Measurements from ENCODE around the gene DUSP1. TPM values are rescaled to one million over a fixed set of nuclear protein-coding genes. Genes with fewer than 3 reads are reported as not detected.

The DUSP1 gene
- total and polyA plus RNA-seq, 9 donors: 38.0 to 167 (median 93.5) TPM

DNA sequence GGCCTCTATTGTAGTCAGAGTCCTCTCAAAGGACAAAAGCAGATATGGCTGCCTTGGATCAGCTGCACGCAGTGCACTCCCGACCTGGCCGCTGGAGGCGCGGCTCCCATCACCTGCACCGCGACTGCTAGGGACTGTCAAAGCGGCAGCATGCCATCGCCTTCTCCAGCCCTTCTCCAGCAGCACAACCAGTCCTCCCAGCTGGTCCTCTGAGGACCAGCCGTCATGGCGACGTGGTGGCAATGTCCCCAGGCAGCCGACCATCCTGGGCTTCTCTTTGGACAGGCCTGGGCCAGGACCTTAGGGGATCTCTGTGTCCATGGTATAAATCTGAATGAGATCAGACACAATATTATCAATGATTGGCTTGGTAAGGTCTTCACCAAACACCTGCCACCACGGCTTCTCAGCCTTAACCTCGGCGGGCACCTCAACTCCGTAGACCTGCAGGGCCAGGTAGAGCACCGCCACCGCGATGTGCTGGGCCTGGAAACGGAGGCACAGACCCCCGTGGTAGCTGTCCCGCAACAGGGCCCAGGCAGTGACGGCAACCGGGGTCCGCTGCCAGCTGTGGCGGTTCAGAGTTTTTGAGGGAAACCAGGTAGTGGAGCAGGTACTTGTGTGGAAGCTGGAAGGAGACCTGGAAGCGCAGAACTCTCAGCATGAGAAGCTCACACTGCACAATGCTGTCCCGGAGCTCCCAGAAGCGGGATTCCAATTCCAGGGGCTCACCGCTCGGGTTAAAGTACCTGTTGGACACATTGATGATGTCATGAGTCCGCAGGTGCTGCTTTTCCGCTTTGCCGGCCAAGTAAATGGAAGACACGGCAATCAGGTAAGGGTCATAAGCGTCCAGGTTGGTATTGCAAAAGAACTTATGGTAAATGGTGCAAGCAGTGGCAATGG lies 8.5 kb downstream of the DUSP1 start:
- Histone ChIP-seq H3K36me3 (ENCODE audit: control insufficient read depth, insufficient read depth, low read length) (peaks cover 3% of the 10 kb centered on the region), H3K27me3 (ENCODE audit: control insufficient read depth, insufficient read depth, low read length) (no peaks in the 10 kb centered on the region), H3K9me3 (replicated peaks; ENCODE audit: control insufficient read depth, low read depth, low read length) (peaks cover 2% of the 10 kb centered on the region), H3K27ac (ENCODE audit: low read length) (no peak overlapping the region), H3K4me3 (ENCODE audit: low read length) (no peak overlapping the region), H3K4me1 (ENCODE audit: control insufficient read depth, insufficient read depth, low read length) (peaks cover 40% of the 10 kb centered on the region)
- 95% methylated on average over 26 of the region's 37 CpGs for WGBS (ENCODE audit: insufficient coverage)
- DNase-seq: no peak

DNA sequence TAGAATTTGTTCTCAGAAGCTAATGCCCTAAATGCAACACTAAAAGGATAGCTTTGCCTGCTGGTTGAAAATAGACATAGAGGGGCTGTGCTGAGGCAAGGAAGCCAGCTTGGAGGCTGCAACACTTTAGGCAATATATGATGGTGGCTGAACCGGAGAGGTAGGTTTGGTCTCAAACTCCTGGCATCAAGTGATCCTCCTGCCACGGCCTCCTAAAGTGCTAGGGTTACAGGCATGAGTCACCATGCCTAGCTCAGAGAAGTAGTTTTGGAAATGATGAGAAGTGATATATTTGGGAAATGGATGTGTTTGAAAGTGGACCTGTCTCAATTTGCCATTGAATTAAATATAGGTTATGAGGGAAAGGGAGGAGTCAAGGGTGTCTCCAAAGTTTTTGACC lies 10.0 kb downstream of the DUSP1 start:
- peaks cover 2% of the 10 kb centered on the region for H3K9me3 ChIP-seq (replicated peaks; ENCODE audit: control insufficient read depth, low read depth, low read length)
- H3K36me3 ChIP-seq (ENCODE audit: control insufficient read depth, insufficient read depth, low read length): no peaks in the 10 kb centered on the region
- 83% methylated on average over 2 of the region's 2 CpGs for WGBS (ENCODE audit: insufficient coverage)
- H3K27me3 ChIP-seq (ENCODE audit: control insufficient read depth, insufficient read depth, low read length): no peaks in the 10 kb centered on the region
- no peak overlapping the region for H3K27ac ChIP-seq (ENCODE audit: low read length)
- no peak overlapping the region for H3K4me3 ChIP-seq (ENCODE audit: low read length)
- DNase-seq: no peak
- H3K4me1 ChIP-seq (ENCODE audit: control insufficient read depth, insufficient read depth, low read length): peaks cover 26% of the 10 kb centered on the region

DNA sequence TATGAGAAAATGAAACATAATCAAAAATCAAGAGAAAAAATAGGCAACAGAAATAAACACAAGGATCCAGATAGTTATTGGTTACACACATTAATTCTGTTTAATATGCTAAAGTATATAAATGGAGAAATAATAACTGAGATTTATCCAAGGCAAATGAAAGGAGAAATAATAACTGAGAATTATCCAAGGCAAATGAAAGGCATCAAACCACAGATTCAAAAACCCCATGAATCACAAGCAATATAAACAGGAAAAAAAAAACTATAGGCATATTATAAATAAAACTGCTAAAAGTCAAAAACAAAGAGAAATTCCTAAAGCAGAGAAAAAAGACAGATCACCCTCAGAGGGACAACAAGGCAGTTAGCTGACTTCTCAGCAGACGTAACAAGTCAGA lies 10.9 kb downstream of the DUSP1 start:
- H3K27me3 ChIP-seq (ENCODE audit: control insufficient read depth, insufficient read depth, low read length): no peaks in the 10 kb centered on the region
- H3K9me3 ChIP-seq (replicated peaks; ENCODE audit: control insufficient read depth, low read depth, low read length): peaks cover 5% of the 10 kb centered on the region
- H3K4me3 ChIP-seq (ENCODE audit: low read length): no peak overlapping the region
- no peak overlapping the region for H3K27ac ChIP-seq (ENCODE audit: low read length)
- H3K36me3 ChIP-seq (ENCODE audit: control insufficient read depth, insufficient read depth, low read length): no peaks in the 10 kb centered on the region
- H3K4me1 ChIP-seq (ENCODE audit: control insufficient read depth, insufficient read depth, low read length): peaks cover 18% of the 10 kb centered on the region
- WGBS (ENCODE audit: insufficient coverage): no CpG with 5 or more reads among the region's 1 CpG
- no peak for DNase-seq

DNA sequence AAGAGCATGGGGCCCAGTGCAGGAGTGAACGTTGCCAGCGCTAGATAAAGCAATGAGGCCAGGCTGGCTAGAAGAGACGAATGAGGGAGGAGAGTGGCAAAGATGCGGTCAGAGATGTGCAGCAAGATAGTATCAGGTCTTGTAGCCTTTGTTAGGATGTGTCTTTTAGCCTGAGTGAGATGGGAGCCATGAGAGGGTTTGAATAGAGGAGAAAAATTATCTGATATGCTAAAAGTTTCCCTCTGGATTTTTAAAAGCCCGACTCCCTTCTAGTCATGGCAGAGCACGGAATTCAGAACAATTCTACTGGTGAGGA lies 12.2 kb downstream of the DUSP1 start:
- Histone ChIP-seq H3K27me3 (ENCODE audit: control insufficient read depth, insufficient read depth, low read length) (no peaks in the 10 kb centered on the region), H3K9me3 (replicated peaks; ENCODE audit: control insufficient read depth, low read depth, low read length) (peaks cover 9% of the 10 kb centered on the region), H3K27ac (ENCODE audit: low read length) (peak overlapping the region; percentile 32), H3K36me3 (ENCODE audit: control insufficient read depth, insufficient read depth, low read length) (no peaks in the 10 kb centered on the region), H3K4me1 (ENCODE audit: control insufficient read depth, insufficient read depth, low read length) (peaks cover 12% of the 10 kb centered on the region), H3K4me3 (ENCODE audit: low read length) (no peak overlapping the region)
- DNase-seq: no peak
- WGBS (ENCODE audit: insufficient coverage): 65% methylated on average over 5 of the region's 6 CpGs

DNA sequence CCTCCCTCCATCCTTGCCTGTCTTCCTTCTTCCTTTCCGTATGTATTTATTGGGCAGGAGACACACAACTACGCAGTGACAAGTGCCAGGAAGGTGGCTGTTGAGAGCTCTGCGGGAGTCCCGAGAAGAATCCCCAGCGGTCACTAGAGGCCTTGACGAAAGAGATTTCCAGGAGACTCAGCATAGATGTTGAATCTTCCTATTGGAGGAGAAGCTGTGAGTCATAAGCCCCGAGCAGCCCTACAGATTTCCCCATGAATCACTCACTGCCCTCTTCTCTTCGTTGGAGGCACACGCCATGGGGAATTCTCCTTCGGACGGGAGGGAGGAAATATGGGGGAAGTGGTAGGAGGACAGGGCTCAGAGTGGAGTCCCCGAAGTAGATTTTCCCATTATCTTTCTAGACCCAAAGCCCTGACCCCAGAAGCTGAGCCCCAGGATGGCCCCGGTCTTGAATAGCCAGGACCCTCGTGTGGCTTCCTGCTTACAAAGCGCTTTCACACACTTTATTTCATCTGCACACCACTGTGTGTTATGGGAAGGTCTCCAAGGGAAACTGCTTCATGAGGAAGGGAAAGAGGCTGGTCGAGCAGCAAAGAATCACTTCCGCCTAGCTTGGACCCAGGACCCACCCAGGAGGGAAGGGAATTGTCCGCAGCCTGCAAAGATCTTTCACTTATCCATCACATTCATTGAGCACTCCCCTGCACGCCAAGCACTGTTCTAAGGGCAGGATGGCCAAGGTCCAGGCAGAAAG lies 12.7 kb downstream of the DUSP1 start:
- H3K36me3 ChIP-seq (ENCODE audit: control insufficient read depth, insufficient read depth, low read length): no peaks in the 10 kb centered on the region
- H3K27ac ChIP-seq (ENCODE audit: low read length): peak overlapping the region; percentile 32
- WGBS (ENCODE audit: insufficient coverage): 33% methylated on average over 2 of the region's 19 CpGs
- peaks cover 9% of the 10 kb centered on the region for H3K9me3 ChIP-seq (replicated peaks; ENCODE audit: control insufficient read depth, low read depth, low read length)
- H3K4me3 ChIP-seq (ENCODE audit: low read length): no peak overlapping the region
- H3K27me3 ChIP-seq (ENCODE audit: control insufficient read depth, insufficient read depth, low read length): no peaks in the 10 kb centered on the region
- H3K4me1 ChIP-seq (ENCODE audit: control insufficient read depth, insufficient read depth, low read length): peaks cover 12% of the 10 kb centered on the region
- DNase-seq: peak; percentile 68

DNA sequence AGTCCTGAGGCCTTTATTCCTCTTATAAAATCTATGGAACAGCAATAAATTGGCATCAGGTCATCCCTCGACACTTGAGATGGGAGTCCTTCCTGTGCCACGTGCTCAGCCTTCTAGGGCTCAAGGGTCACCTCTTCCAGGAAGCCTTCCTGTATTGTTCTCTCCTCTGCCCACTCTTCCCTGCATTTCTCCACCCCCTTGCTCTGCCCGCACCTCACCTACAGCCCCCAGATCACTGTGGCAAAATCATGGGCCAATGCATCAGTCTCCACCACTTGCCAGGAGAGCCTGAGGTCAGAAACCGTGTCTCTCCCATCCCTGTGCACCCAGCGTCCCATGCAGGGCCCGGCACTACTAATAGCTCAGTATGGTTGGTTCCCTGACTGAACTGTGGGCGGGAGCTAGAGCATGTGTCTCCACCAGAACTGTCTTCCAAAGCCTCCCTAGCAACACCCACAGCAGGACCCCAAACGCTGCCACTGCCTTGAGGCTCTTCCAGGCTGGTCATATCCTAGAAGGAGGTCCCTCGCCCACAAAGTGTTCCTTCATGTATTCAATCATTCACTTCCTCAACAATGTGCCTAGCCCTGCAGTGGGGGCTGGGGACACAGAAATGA lies 13.5 kb downstream of the DUSP1 start:
- H3K36me3 ChIP-seq (ENCODE audit: control insufficient read depth, insufficient read depth, low read length): no peaks in the 10 kb centered on the region
- H3K4me1 ChIP-seq (ENCODE audit: control insufficient read depth, insufficient read depth, low read length): peaks cover 12% of the 10 kb centered on the region
- peaks cover 9% of the 10 kb centered on the region for H3K9me3 ChIP-seq (replicated peaks; ENCODE audit: control insufficient read depth, low read depth, low read length)
- H3K27ac ChIP-seq (ENCODE audit: low read length): peak overlapping the region; percentile 32
- no peaks in the 10 kb centered on the region for H3K27me3 ChIP-seq (ENCODE audit: control insufficient read depth, insufficient read depth, low read length)
- no peak for DNase-seq
- WGBS (ENCODE audit: insufficient coverage): 78% methylated on average over 8 of the region's 9 CpGs
- H3K4me3 ChIP-seq (ENCODE audit: low read length): no peak overlapping the region

DNA sequence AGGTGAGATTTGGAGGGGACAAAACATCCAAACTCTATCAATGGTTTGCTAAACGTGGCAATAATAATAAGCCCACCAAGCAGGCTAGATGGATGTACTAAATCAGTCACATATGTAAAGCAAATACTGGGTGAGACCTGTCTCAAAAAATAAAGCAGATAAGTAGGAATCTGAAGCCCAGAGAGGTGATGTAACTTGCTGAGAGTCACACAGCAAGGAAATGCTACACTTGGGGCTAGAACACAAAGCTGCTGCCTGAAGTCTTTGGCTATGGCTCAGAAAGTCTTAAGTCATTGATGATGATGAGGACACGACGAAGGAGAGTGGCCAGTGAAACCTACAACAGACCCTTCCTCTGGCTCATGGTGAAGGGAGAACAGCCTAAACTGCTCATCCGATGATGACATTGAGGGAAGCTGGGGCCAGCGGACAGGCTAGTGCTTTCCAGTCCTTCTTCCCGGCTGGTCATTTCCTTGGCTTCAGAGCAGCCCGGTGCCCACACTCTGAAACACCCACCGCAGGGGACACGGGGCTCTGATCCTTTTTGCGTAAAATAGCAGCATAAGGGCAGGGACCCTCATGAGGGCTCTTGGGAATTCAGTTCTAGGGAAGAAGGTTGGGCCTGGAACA lies 14.1 kb downstream of the DUSP1 start:
- peaks cover 9% of the 10 kb centered on the region for H3K9me3 ChIP-seq (replicated peaks; ENCODE audit: control insufficient read depth, low read depth, low read length)
- WGBS (ENCODE audit: insufficient coverage): 71% methylated on average over 8 of the region's 10 CpGs
- no peak overlapping the region for H3K27ac ChIP-seq (ENCODE audit: low read length)
- no peaks in the 10 kb centered on the region for H3K36me3 ChIP-seq (ENCODE audit: control insufficient read depth, insufficient read depth, low read length)
- H3K4me3 ChIP-seq (ENCODE audit: low read length): no peak overlapping the region
- peaks cover 12% of the 10 kb centered on the region for H3K4me1 ChIP-seq (ENCODE audit: control insufficient read depth, insufficient read depth, low read length)
- no peak for DNase-seq
- no peaks in the 10 kb centered on the region for H3K27me3 ChIP-seq (ENCODE audit: control insufficient read depth, insufficient read depth, low read length)

DNA sequence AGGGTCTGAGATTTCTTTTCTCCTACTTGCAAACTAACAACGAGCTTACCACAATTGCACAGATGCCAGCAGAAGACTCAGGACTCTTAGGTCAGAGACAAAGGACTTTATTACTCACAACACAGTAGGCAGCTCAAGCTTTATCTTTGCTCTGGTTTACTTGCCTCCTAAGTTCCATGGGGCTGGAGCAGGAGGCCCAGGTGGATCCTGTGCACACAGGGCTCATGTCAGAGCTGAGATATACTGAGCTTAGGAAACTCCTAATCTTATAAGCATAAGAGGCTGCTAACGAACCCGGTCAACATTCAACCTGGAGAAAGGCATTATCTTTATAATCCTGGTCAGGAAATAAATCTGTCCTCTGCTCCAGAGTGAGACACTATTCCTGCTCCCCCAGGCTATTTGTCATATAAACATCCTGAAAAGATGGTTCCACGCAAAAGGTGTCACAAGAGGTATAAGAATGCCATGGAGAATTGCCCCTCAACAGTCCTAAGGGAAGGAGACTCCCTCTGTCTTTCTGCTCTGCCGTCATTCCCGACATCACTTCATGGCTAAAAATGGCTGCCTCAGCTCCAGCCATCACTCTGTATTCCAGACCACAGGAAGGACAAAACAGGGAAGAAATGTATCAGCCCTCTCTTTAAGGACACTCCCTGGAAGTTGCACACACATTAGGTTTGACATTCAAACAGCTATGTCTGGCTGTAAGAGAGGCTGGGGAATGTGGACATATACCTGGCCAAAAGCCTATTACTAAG lies 16.2 kb downstream of the DUSP1 start:
- H3K4me3 ChIP-seq (ENCODE audit: low read length): no peak overlapping the region
- no peaks in the 10 kb centered on the region for H3K27me3 ChIP-seq (ENCODE audit: control insufficient read depth, insufficient read depth, low read length)
- 50% methylated on average over 1 of the region's 6 CpGs for WGBS (ENCODE audit: insufficient coverage)
- peaks cover 26% of the 10 kb centered on the region for H3K4me1 ChIP-seq (ENCODE audit: control insufficient read depth, insufficient read depth, low read length)
- H3K36me3 ChIP-seq (ENCODE audit: control insufficient read depth, insufficient read depth, low read length): no peaks in the 10 kb centered on the region
- H3K27ac ChIP-seq (ENCODE audit: low read length): no peak overlapping the region
- H3K9me3 ChIP-seq (replicated peaks; ENCODE audit: control insufficient read depth, low read depth, low read length): peaks cover 8% of the 10 kb centered on the region
- DNase-seq: no peak

DNA sequence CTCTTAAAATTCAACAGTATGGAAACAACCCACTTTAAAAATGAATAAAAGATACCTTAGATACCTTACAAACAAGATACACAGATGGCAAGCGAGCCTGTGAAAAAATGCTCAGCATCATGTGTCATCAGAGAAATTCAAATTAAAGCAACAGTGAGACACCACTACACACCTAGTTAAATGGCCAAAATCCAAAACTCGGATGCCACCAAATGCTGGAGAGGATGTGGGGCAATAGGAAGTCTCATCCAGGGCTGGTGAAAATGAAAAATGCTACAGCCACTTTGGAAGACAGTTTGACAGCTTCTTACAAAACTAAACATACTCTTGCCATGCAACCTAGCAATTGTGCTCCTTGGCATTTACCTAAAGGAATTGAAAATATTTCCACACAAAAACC lies 17.9 kb downstream of the DUSP1 start:
- peaks cover 37% of the 10 kb centered on the region for H3K4me1 ChIP-seq (ENCODE audit: control insufficient read depth, insufficient read depth, low read length)
- H3K36me3 ChIP-seq (ENCODE audit: control insufficient read depth, insufficient read depth, low read length): no peaks in the 10 kb centered on the region
- no CpG with 5 or more reads among the region's 2 CpGs for WGBS (ENCODE audit: insufficient coverage)
- no peaks in the 10 kb centered on the region for H3K27me3 ChIP-seq (ENCODE audit: control insufficient read depth, insufficient read depth, low read length)
- H3K4me3 ChIP-seq (ENCODE audit: low read length): no peak overlapping the region
- DNase-seq: no peak
- no peak overlapping the region for H3K27ac ChIP-seq (ENCODE audit: low read length)
- peaks cover 7% of the 10 kb centered on the region for H3K9me3 ChIP-seq (replicated peaks; ENCODE audit: control insufficient read depth, low read depth, low read length)

Data from muscle of leg (tissue), 11 donors.